ENCODE data around the gene DCLK2.

The DCLK2 gene

DNA sequence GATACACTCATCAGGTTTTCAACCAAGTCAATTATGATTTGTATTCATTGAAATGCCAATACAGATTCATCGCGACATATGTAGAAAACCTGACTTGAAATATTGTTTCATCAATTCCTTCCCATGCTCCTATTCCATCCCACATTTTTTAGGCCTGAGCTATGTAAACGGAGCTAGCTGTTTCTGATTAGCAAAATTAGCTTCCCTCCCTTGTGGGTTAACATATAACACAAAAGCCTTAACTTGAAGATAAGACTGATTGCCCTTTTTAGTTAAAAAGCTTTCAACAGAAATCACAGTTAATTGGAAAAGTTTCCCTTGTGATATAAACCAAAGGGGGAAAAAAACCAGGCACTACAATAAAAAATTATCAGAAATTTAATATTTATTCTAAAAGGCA lies 32.8 kb upstream of the DCLK2 start:
- Histone ChIP-seq H2BK120ac (ENCODE audit: low read depth, low read length) (no peak overlapping the region), H3K79me1 (replicated peaks; ENCODE audit: low read length, poor library complexity, severe bottlenecking) (no peaks in the 10 kb centered on the region), H3K9me3 (ENCODE audit: control insufficient read depth, low read length) (no peaks in the 10 kb centered on the region), H3K4me3 (ENCODE audit: insufficient read depth in 1 of 2, low read depth in 1 of 2, low read length in 2 of 2) (no peak overlapping the region), H2AK5ac (ENCODE audit: low read length, severe bottlenecking) (no peak overlapping the region), H3K14ac (ENCODE audit: low read length in 2 of 2) (no peak overlapping the region), H4K91ac (ENCODE audit: low read length) (no peak overlapping the region), H4K8ac (ENCODE audit: low read length) (no peak overlapping the region), H3K4me1 (ENCODE audit: control insufficient read depth, insufficient read depth, low read depth, low read length) (no peaks in the 10 kb centered on the region), H3K4me2 (ENCODE audit: low read length, poor library complexity, severe bottlenecking) (no peak overlapping the region), H3K27ac (ENCODE audit: low read length, poor library complexity, severe bottlenecking) (no peak overlapping the region), H3K9ac (ENCODE audit: low read length) (no peak overlapping the region), H3K36me3 (ENCODE audit: control insufficient read depth in 1 of 2, insufficient read depth in 2 of 2, low read depth in 1 of 2, low read length in 2 of 2) (no peaks in the 10 kb centered on the region), H2AFZ (ENCODE audit: low read depth, low read length) (no peak overlapping the region), H3K27me3 (ENCODE audit: control insufficient read depth in 1 of 2, insufficient read depth in 1 of 2, low read length in 2 of 2) (no peaks in the 10 kb centered on the region), H3K4ac (ENCODE audit: low read depth in 1 of 2, low read length in 2 of 2) (no peak overlapping the region), H2BK15ac (ENCODE audit: low read depth, poor library complexity, severe bottlenecking) (no peak overlapping the region), H2BK5ac (ENCODE audit: low read depth, low read length, poor library complexity, severe bottlenecking) (no peak overlapping the region), H3K23ac (ENCODE audit: low read length in 2 of 2) (no peak overlapping the region), H2BK12ac (ENCODE audit: low read length in 2 of 2) (no peak overlapping the region), H3K18ac (ENCODE audit: low read depth in 1 of 2, low read length in 2 of 2) (no peak overlapping the region)
- DNase-seq = no peak
- over 99% methylated on average over 3 of the region's 3 CpGs for WGBS

DNA sequence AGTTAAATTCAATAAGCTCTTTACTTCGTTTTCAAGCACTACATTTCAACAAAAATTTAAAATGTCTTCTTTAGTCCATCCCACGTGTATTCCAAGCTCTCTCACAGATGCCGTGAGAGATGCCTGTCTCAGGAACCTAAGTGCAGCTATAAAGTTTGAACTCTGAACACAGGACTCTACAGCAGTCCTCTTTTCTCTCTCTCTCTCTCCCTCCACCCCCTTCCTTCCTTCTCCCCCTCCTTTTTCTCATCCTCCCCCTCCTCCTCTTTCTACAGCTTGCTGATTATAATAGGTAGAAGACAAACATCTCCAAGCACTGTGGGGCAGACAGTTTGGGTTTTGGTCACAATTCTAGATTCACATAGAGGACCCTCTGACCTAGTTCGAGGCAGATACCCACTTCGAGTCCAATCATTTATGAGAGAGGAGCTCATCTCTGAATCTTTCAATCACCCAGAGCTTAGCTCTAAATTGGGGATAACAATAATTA lies 31.5 kb upstream of the DCLK2 start:
- no peak overlapping the region for H4K8ac ChIP-seq (ENCODE audit: low read length)

DNA sequence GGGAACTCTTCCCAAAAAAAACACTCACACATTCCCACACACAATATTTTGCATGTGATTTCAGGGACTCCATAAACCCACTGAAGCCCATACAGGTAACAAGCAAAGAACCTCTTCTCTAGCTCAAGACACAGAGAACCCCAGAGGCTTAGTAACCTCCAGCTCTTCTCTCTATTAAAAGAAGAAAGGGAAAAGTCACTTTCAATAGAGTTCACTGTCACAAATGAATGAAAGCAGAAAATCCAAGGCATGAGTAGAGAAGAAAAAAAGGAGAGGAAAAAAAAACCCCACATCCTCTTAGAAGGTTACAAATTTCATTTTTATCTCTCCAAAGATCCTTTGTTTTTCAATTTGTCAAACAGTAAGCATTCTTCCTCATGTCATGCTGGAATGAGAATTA lies 30.7 kb upstream of the DCLK2 start:
- Histone ChIP-seq H3K27me3 (ENCODE audit: control insufficient read depth in 1 of 2, insufficient read depth in 1 of 2, low read length in 2 of 2) (no peaks in the 10 kb centered on the region), H2BK5ac (ENCODE audit: low read depth, low read length, poor library complexity, severe bottlenecking) (no peak overlapping the region), H3K18ac (ENCODE audit: low read depth in 1 of 2, low read length in 2 of 2) (no peak overlapping the region), H4K8ac (ENCODE audit: low read length) (no peak overlapping the region), H2BK12ac (ENCODE audit: low read length in 2 of 2) (no peak overlapping the region), H2AFZ (ENCODE audit: low read depth, low read length) (no peak overlapping the region), H3K79me1 (replicated peaks; ENCODE audit: low read length, poor library complexity, severe bottlenecking) (no peaks in the 10 kb centered on the region), H3K27ac (ENCODE audit: low read length, poor library complexity, severe bottlenecking) (no peak overlapping the region), H3K4ac (ENCODE audit: low read depth in 1 of 2, low read length in 2 of 2) (no peak overlapping the region), H3K9ac (ENCODE audit: low read length) (no peak overlapping the region), H3K9me3 (ENCODE audit: control insufficient read depth, low read length) (no peaks in the 10 kb centered on the region), H3K4me3 (ENCODE audit: insufficient read depth in 1 of 2, low read depth in 1 of 2, low read length in 2 of 2) (no peak overlapping the region), H2BK15ac (ENCODE audit: low read depth, poor library complexity, severe bottlenecking) (no peak overlapping the region), H3K36me3 (ENCODE audit: control insufficient read depth in 1 of 2, insufficient read depth in 2 of 2, low read depth in 1 of 2, low read length in 2 of 2) (no peaks in the 10 kb centered on the region), H2BK120ac (ENCODE audit: low read depth, low read length) (no peak overlapping the region), H3K14ac (ENCODE audit: low read length in 2 of 2) (no peak overlapping the region), H2AK5ac (ENCODE audit: low read length, severe bottlenecking) (no peak overlapping the region), H3K4me2 (ENCODE audit: low read length, poor library complexity, severe bottlenecking) (no peak overlapping the region), H3K4me1 (ENCODE audit: control insufficient read depth, insufficient read depth, low read depth, low read length) (no peaks in the 10 kb centered on the region), H3K23ac (ENCODE audit: low read length in 2 of 2) (no peak overlapping the region), H4K91ac (ENCODE audit: low read length) (no peak overlapping the region)
- DNase-seq = no peak

More for the DNA sequence above, 31.5 kb upstream of the DCLK2 start:
- no peak overlapping the region for H3K4me2 ChIP-seq (ENCODE audit: low read length, poor library complexity, severe bottlenecking)
- no peak overlapping the region for H2BK120ac ChIP-seq (ENCODE audit: low read depth, low read length)
- H3K4ac ChIP-seq (ENCODE audit: low read depth in 1 of 2, low read length in 2 of 2) = no peak overlapping the region
- H2BK12ac ChIP-seq (ENCODE audit: low read length in 2 of 2) = no peak overlapping the region
- no peaks in the 10 kb centered on the region for H3K9me3 ChIP-seq (ENCODE audit: control insufficient read depth, low read length)
- no peaks in the 10 kb centered on the region for H3K36me3 ChIP-seq (ENCODE audit: control insufficient read depth in 1 of 2, insufficient read depth in 2 of 2, low read depth in 1 of 2, low read length in 2 of 2)
- H2BK15ac ChIP-seq (ENCODE audit: low read depth, poor library complexity, severe bottlenecking) = no peak overlapping the region
- H3K9ac ChIP-seq (ENCODE audit: low read length) = no peak overlapping the region
- peak overlapping the region in 1 of 2 experiments; percentile 32 for H3K14ac ChIP-seq (ENCODE audit: low read length in 2 of 2)
- DNase-seq = no peak
- H2AK5ac ChIP-seq (ENCODE audit: low read length, severe bottlenecking) = no peak overlapping the region
- WGBS = 50% methylated on average over 4 of the region's 5 CpGs
- H3K79me1 ChIP-seq (replicated peaks; ENCODE audit: low read length, poor library complexity, severe bottlenecking) = no peaks in the 10 kb centered on the region
- H2AFZ ChIP-seq (ENCODE audit: low read depth, low read length) = no peak overlapping the region
- H3K4me3 ChIP-seq (ENCODE audit: insufficient read depth in 1 of 2, low read depth in 1 of 2, low read length in 2 of 2) = no peak overlapping the region
- H3K4me1 ChIP-seq (ENCODE audit: control insufficient read depth, insufficient read depth, low read depth, low read length) = no peaks in the 10 kb centered on the region
- H4K91ac ChIP-seq (ENCODE audit: low read length) = no peak overlapping the region
- no peak overlapping the region for H3K27ac ChIP-seq (ENCODE audit: low read length, poor library complexity, severe bottlenecking)
- no peaks in the 10 kb centered on the region for H3K27me3 ChIP-seq (ENCODE audit: control insufficient read depth in 1 of 2, insufficient read depth in 1 of 2, low read length in 2 of 2)
- no peak overlapping the region for H3K23ac ChIP-seq (ENCODE audit: low read length in 2 of 2)
- no peak overlapping the region for H2BK5ac ChIP-seq (ENCODE audit: low read depth, low read length, poor library complexity, severe bottlenecking)
- no peak overlapping the region for H3K18ac ChIP-seq (ENCODE audit: low read depth in 1 of 2, low read length in 2 of 2)

DNA sequence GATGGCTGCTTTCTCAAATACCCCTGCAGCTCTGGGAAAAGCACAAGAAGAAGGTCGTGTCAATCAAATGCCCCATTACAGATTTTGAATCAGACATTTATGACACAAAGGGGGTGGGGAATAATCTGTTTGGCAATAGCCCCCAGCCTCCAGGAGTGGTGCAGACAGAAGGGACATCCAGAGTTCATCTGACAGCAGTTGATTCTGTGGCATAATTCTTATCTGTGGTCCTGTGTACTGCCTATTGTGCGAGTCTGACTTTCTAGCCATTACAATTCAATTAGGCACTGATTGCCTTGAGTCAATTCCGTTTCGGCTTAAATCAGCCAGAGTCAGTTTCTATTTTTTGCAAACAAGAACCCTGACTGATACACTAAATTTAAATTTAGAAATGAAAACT lies 28.6 kb upstream of the DCLK2 start:
- Histone ChIP-seq H3K36me3 (ENCODE audit: control insufficient read depth in 1 of 2, insufficient read depth in 2 of 2, low read depth in 1 of 2, low read length in 2 of 2) (no peaks in the 10 kb centered on the region), H3K14ac (ENCODE audit: low read length in 2 of 2) (no peak overlapping the region), H2BK120ac (ENCODE audit: low read depth, low read length) (no peak overlapping the region), H3K27me3 (ENCODE audit: control insufficient read depth in 1 of 2, insufficient read depth in 1 of 2, low read length in 2 of 2) (no peaks in the 10 kb centered on the region), H4K8ac (ENCODE audit: low read length) (no peak overlapping the region), H4K91ac (ENCODE audit: low read length) (no peak overlapping the region), H3K9ac (ENCODE audit: low read length) (no peak overlapping the region), H2AFZ (ENCODE audit: low read depth, low read length) (no peak overlapping the region), H3K4ac (ENCODE audit: low read depth in 1 of 2, low read length in 2 of 2) (no peak overlapping the region), H2BK12ac (ENCODE audit: low read length in 2 of 2) (no peak overlapping the region), H3K79me1 (replicated peaks; ENCODE audit: low read length, poor library complexity, severe bottlenecking) (no peaks in the 10 kb centered on the region), H3K23ac (ENCODE audit: low read length in 2 of 2) (no peak overlapping the region), H3K27ac (ENCODE audit: low read length, poor library complexity, severe bottlenecking) (no peak overlapping the region), H3K4me2 (ENCODE audit: low read length, poor library complexity, severe bottlenecking) (no peak overlapping the region), H3K18ac (ENCODE audit: low read depth in 1 of 2, low read length in 2 of 2) (no peak overlapping the region), H2AK5ac (ENCODE audit: low read length, severe bottlenecking) (no peak overlapping the region), H3K4me3 (ENCODE audit: insufficient read depth in 1 of 2, low read depth in 1 of 2, low read length in 2 of 2) (no peak overlapping the region), H2BK5ac (ENCODE audit: low read depth, low read length, poor library complexity, severe bottlenecking) (no peak overlapping the region), H2BK15ac (ENCODE audit: low read depth, poor library complexity, severe bottlenecking) (no peak overlapping the region), H3K4me1 (ENCODE audit: control insufficient read depth, insufficient read depth, low read depth, low read length) (no peaks in the 10 kb centered on the region), H3K9me3 (ENCODE audit: control insufficient read depth, low read length) (no peaks in the 10 kb centered on the region)
- DNase-seq = no peak
- 100% methylated on average over 1 of the region's 4 CpGs for WGBS
